ENCODE results near the gene ID4.

ID4 gene

DNA sequence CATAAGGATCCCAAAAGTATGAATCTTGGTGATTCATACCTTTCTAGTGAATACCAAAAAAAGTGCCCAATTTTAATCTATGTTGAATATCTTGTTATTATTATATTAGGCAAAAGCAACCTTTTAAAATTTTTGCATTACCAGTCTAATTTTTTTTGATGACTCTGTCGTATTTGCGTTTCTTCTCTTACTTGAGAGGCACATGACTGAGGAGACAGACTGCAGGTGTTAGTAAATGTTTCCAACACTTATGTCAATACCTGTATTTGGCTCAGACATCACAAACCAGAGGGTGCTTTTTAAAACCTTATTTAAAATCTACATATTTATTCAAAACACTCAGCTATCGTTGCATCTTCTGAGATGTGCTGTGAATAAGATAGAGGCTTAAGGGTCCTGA, 27.1 kb downstream of the ID4 start:
- no peak for DNase-seq (ENCODE audit: extremely low read depth, insufficient read length)
- no peaks in the 10 kb centered on the region for H3K36me3 ChIP-seq (ENCODE audit: control insufficient read depth, insufficient read depth, low read length)
- TF ChIP-seq CTCF (IDR thresholded peaks at IDR 0.05; ENCODE audit: insufficient read depth, low read length, poor library complexity, severe bottlenecking): no peak

DNA sequence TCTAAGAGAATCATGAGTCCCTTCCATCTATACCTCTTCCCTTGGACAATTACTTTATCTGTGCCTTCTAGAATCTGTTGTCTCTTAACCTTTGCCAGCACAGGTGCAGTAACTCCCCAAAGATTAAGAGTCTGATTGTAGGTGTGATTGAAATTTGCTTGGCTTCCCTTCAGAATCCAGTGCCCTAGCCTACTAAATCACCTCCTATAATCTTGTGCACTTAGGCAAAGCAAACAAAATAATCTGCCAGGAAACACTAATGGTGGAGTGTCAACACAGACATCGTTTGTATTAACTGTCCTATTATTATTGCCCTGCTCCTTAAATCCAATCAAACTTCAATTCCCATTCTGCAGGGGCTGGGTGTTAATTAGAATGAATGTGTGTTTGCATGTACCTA, 28.0 kb downstream of the ID4 start:
- DNase-seq (ENCODE audit: extremely low read depth, insufficient read length): no peak
- Histone ChIP-seq H3K4me3 (replicated peaks; ENCODE audit: low read depth, low read length) (no peak overlapping the region), H3K27me3 (replicated peaks; ENCODE audit: control insufficient read depth, insufficient read depth, low read length) (no peaks in the 10 kb centered on the region), H3K36me3 (ENCODE audit: control insufficient read depth, insufficient read depth, low read length) (no peaks in the 10 kb centered on the region)
- no peak for TF ChIP-seq CTCF (IDR thresholded peaks at IDR 0.05; ENCODE audit: insufficient read depth, low read length, poor library complexity, severe bottlenecking)

More for the DNA sequence above, 27.1 kb downstream of the ID4 start:
- H3K4me3 ChIP-seq (replicated peaks; ENCODE audit: low read depth, low read length): no peak overlapping the region
- no peaks in the 10 kb centered on the region for H3K27me3 ChIP-seq (replicated peaks; ENCODE audit: control insufficient read depth, insufficient read depth, low read length)

- H3K36me3 ChIP-seq (ENCODE audit: control insufficient read depth, insufficient read depth, low read length): no peaks in the 10 kb centered on the region
- DNase-seq (ENCODE audit: extremely low read depth, insufficient read length): no peak
- H3K27me3 ChIP-seq (replicated peaks; ENCODE audit: control insufficient read depth, insufficient read depth, low read length): no peaks in the 10 kb centered on the region
- H3K4me3 ChIP-seq (replicated peaks; ENCODE audit: low read depth, low read length): no peak overlapping the region
- TF ChIP-seq CTCF (IDR thresholded peaks at IDR 0.05; ENCODE audit: insufficient read depth, low read length, poor library complexity, severe bottlenecking): no peak
These were observed 29.2 kb downstream of the ID4 start for GRCh38 chr6:19866173-19866984.

- H3K27me3 ChIP-seq (replicated peaks; ENCODE audit: control insufficient read depth, insufficient read depth, low read length): no peaks in the 10 kb centered on the region
- no peaks in the 10 kb centered on the region for H3K36me3 ChIP-seq (ENCODE audit: control insufficient read depth, insufficient read depth, low read length)
- no peak for TF ChIP-seq CTCF (IDR thresholded peaks at IDR 0.05; ENCODE audit: insufficient read depth, low read length, poor library complexity, severe bottlenecking)
- DNase-seq (ENCODE audit: extremely low read depth, insufficient read length): no peak
- H3K4me3 ChIP-seq (replicated peaks; ENCODE audit: low read depth, low read length): no peak overlapping the region
These were observed 29.9 kb downstream of the ID4 start for GRCh38 chr6:19866985-19867627.

DNA sequence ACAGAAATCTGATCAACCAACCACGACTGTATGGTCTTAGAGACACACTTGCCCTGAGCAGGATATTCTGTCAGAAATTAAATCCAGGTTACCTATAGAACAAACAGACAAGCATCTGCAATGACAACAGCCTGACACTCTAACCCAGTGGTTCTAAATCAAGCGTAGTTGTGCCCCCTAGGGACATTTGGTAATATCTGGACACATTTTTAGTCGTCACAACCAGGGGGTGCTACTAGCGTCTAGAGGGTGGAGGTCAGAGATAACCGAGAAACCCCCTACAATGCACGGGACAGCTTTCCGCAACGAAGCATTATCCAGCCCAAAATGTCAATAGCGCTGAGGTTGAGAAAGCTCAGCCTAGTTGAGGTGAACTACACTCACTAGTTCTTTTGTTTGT, 32.3 kb downstream of the ID4 start:
- Histone ChIP-seq H3K4me3 (replicated peaks; ENCODE audit: low read depth, low read length) (no peak overlapping the region), H3K36me3 (ENCODE audit: control insufficient read depth, insufficient read depth, low read length) (no peaks in the 10 kb centered on the region), H3K27me3 (replicated peaks; ENCODE audit: control insufficient read depth, insufficient read depth, low read length) (no peaks in the 10 kb centered on the region)
- no peak for DNase-seq (ENCODE audit: extremely low read depth, insufficient read length)
- TF ChIP-seq CTCF (IDR thresholded peaks at IDR 0.05; ENCODE audit: insufficient read depth, low read length, poor library complexity, severe bottlenecking): peak; percentile 12
